H9 (cell line): ENCODE measurements around the gene EPC1. TPM values are rescaled to one million over a fixed set of nuclear protein-coding genes. Genes with fewer than 3 reads are reported as not detected.

ENCODE experiments used
- DNase-seq: peaks from one replicate; pipeline ENCODE4 v3.0.0-alpha.2; 2017
- H2AFZ ChIP-seq: one replicate; pipeline ENCODE4 v1.6.1; 2013; ENCODE audit warnings: mild to moderate bottlenecking, low read length, control low read depth, moderate library complexity
- H2AK5ac ChIP-seq: 2 replicates; pipeline ENCODE4 v1.6.1; 2013; ENCODE audit warnings: low read length, control low read depth, mixed read lengths; ENCODE audit not compliant: insufficient read length
- H2BK120ac ChIP-seq: one replicate; pipeline ENCODE4 v1.6.1; 2013; ENCODE audit warnings: low read depth, mild to moderate bottlenecking, low read length, control low read depth, inconsistent platforms; ENCODE audit not compliant: poor library complexity, severe bottlenecking
- H2BK12ac ChIP-seq: 2 replicates; pipeline ENCODE4 v1.6.1; 2013; ENCODE audit warnings: low read length, control low read depth, mixed read lengths, low read depth; ENCODE audit not compliant: insufficient read length
- H2BK15ac ChIP-seq: 2 replicates; pipeline ENCODE4 v1.6.1; 2013; ENCODE audit warnings: low read depth, low read length, control low read depth
- H2BK20ac ChIP-seq: one replicate; pipeline ENCODE4 v1.6.1; 2013; ENCODE audit warnings: low read depth, mild to moderate bottlenecking, low read length, control low read depth, inconsistent platforms; ENCODE audit not compliant: poor library complexity, severe bottlenecking
- H2BK5ac ChIP-seq: 2 replicates; pipeline ENCODE4 v1.6.1; 2013; ENCODE audit warnings: low read length, control low read depth, mixed read lengths; ENCODE audit not compliant: insufficient read length
- H3K14ac ChIP-seq: 2 replicates; pipeline ENCODE4 v1.6.1; 2013; ENCODE audit warnings: low read length, control low read depth; ENCODE audit not compliant: insufficient read depth
- H3K18ac ChIP-seq: 2 replicates; pipeline ENCODE4 v1.6.1; 2013; ENCODE audit warnings: low read depth, mild to moderate bottlenecking, mixed read lengths, low read length, control low read depth; ENCODE audit not compliant: insufficient read length
- H3K23ac ChIP-seq: 2 replicates; pipeline ENCODE4 v1.6.1; 2013; ENCODE audit warnings: low read length, control low read depth, mixed read lengths, low read depth; ENCODE audit not compliant: insufficient read length
- H3K23me2 ChIP-seq: 2 replicates; pipeline ENCODE4 v1.6.1; 2013; ENCODE audit warnings: low read depth, mild to moderate bottlenecking, mixed read lengths, low read length, control low read depth; ENCODE audit not compliant: insufficient read length, poor library complexity, severe bottlenecking
- H3K27ac ChIP-seq: 2 replicates; pipeline ENCODE4 v1.5.1; 2013; ENCODE audit warnings: low read length, control low read depth, mixed read lengths, low read depth; ENCODE audit not compliant: insufficient read length
- H3K27me3 ChIP-seq: 2 replicates; pipeline ENCODE4 v1.6.1; 2013; ENCODE audit warnings: low read length, control low read depth, inconsistent platforms; ENCODE audit not compliant: insufficient read depth
- H3K4ac ChIP-seq: 2 replicates; pipeline ENCODE4 v1.6.1; 2013; ENCODE audit warnings: low read depth, mild to moderate bottlenecking, control low read depth, inconsistent platforms, low read length, moderate library complexity
- H3K4me1 ChIP-seq: 2 replicates; pipeline ENCODE4 v1.6.1; 2013; ENCODE audit warnings: low read length, control low read depth, inconsistent platforms; ENCODE audit not compliant: insufficient read depth
- H3K4me2 ChIP-seq: 2 replicates; pipeline ENCODE4 v1.6.1; 2013; ENCODE audit warnings: low read length, control low read depth, mixed read lengths; ENCODE audit not compliant: insufficient read length, insufficient read depth
- H3K56ac ChIP-seq: 2 replicates; pipeline ENCODE4 v1.6.1; 2013; ENCODE audit warnings: low read depth, mild to moderate bottlenecking, mixed read lengths, low read length, control low read depth; ENCODE audit not compliant: insufficient read length
- H3K79me1 ChIP-seq: 2 replicates; pipeline ENCODE4 v1.6.1; 2013; ENCODE audit warnings: low read depth, mild to moderate bottlenecking, moderate library complexity, low read length, control low read depth, inconsistent platforms; ENCODE audit not compliant: insufficient read depth, poor library complexity, severe bottlenecking
- H3K79me2 ChIP-seq: 2 replicates; pipeline ENCODE4 v1.6.1; 2013; ENCODE audit warnings: low read length, control low read depth, inconsistent platforms; ENCODE audit not compliant: insufficient read depth
- H3K9ac ChIP-seq: 2 replicates; pipeline ENCODE4 v1.6.1; 2013; ENCODE audit warnings: low read length, control low read depth, mixed read lengths; ENCODE audit not compliant: insufficient read length; ENCODE audit errors: extremely low read depth
- H3K9me3 ChIP-seq: one replicate; pipeline ENCODE4 v1.6.1; 2013; ENCODE audit warnings: low read depth, low read length, inconsistent platforms; ENCODE audit not compliant: control insufficient read depth
- H3T11ph ChIP-seq: one replicate; pipeline ENCODE4 v1.6.1; 2013; ENCODE audit warnings: mild to moderate bottlenecking, low read length, control low read depth, inconsistent platforms
- H4K20me1 ChIP-seq: one replicate; pipeline ENCODE4 v1.6.1; 2013; ENCODE audit not compliant: control insufficient read depth, insufficient read length, insufficient read depth
- H4K5ac ChIP-seq: 2 replicates; pipeline ENCODE4 v1.6.1; 2013; ENCODE audit warnings: low read depth, mild to moderate bottlenecking, mixed read lengths, low read length, control low read depth; ENCODE audit not compliant: insufficient read length
- H4K8ac ChIP-seq: replicated peaks from 2 replicates; pipeline ENCODE4 v1.6.1; 2013; ENCODE audit warnings: low read length, control low read depth, mixed read lengths, low read depth; ENCODE audit not compliant: insufficient read length
- H4K91ac ChIP-seq: 2 replicates; pipeline ENCODE4 v1.6.1; 2013; ENCODE audit warnings: low read depth, mild to moderate bottlenecking, moderate library complexity, mixed read lengths, low read length, control low read depth; ENCODE audit not compliant: insufficient read length
- H3K27ac Mint-ChIP-seq, 3 experiments: 2 replicates in 2 of 3; 3 replicates in 1 of 3; pipeline ENCODE4 v1.8.0; 2020 to 2021; ENCODE audit warnings: mixed read lengths in 3 of 3, mild to moderate bottlenecking in 1 of 3, moderate library complexity in 1 of 3
- H3K27me3 Mint-ChIP-seq: 2 replicates; pipeline ENCODE4 v1.8.0; 2021; ENCODE audit warnings: low read depth, mild to moderate bottlenecking, moderate library complexity, mixed read lengths
- H3K36me3 Mint-ChIP-seq, 3 experiments: 2 replicates in 2 of 3; 3 replicates in 1 of 3; pipeline ENCODE4 v1.8.0; 2020 to 2021; ENCODE audit warnings: low read depth in 3 of 3, mixed read lengths in 3 of 3; ENCODE audit not compliant: insufficient read depth in 1 of 3
- H3K4me1 Mint-ChIP-seq, 2 experiments: 2 replicates each; pipeline ENCODE4 v1.8.0; 2020; ENCODE audit warnings: mixed read lengths in 2 of 2
- H3K4me3 Mint-ChIP-seq, 2 experiments: 2 replicates in 1 of 2; 3 replicates in 1 of 2; pipeline ENCODE4 v1.8.0; 2020 to 2021; ENCODE audit warnings: mild to moderate bottlenecking in 2 of 2, mixed read lengths in 2 of 2, moderate library complexity in 1 of 2
- H3K9me3 Mint-ChIP-seq, 2 experiments: 2 replicates in 1 of 2; 3 replicates in 1 of 2; pipeline ENCODE4 v1.8.0; 2020; ENCODE audit warnings: mild to moderate bottlenecking in 2 of 2, mixed read lengths in 2 of 2, moderate library complexity in 1 of 2
- CTCF ChIP-seq: fragments of 200-600 bp; sonication (generic); conservative IDR thresholded peaks from 3 replicates; pipeline ENCODE4 v1.8.0; 2021; ENCODE audit warnings: antibody characterized with exemption, mild to moderate bottlenecking
- WGBS: extraction: QIAGEN DNeasy Blood & Tissue Kit; methylation state at CpG from one replicate; pipeline ENCODE4 v1.1.7; 2013; ENCODE audit warnings: missing lambda C conversion rate, low lambda C conversion rate, mixed read lengths; ENCODE audit not compliant: insufficient read length; ENCODE audit errors: extremely low coverage; 5-methylcytosine and 5-hydroxymethylcytosine counted together
- total RNA-seq: library from RNA; stranded (reverse); gene quantifications from 2 replicates; pipeline ENCODE4 v1.2.1, GENCODE V29; 2021

The EPC1 gene
- total RNA-seq, 1 experiment from 2014 or later, result 32.5 TPM

- Mint-ChIP-seq H3K4me1 (peaks cover 6 to 12% of the 10 kb centered on the region in 2 experiments), H3K27ac (no peak overlapping the region; a peak in 1 of 7 replicates), H3K27me3 (no peaks in the 10 kb centered on the region), H3K4me3 (no peak overlapping the region), H3K36me3 (no peaks in the 10 kb centered on the region), H3K9me3 (no peaks in the 10 kb centered on the region)
- Histone ChIP-seq H2BK20ac (no peak overlapping the region), H3K14ac (no peak overlapping the region), H3K4me2 (no peak overlapping the region), H3K56ac (no peak overlapping the region), H3K27me3 (no peaks in the 10 kb centered on the region), H4K5ac (no peak overlapping the region), H3K4me1 (peaks cover 2% of the 10 kb centered on the region; the same call in 1 of the 2 replicates), H2AK5ac (no peak overlapping the region), H2BK5ac (no peak overlapping the region), H3K9me3 (no peaks in the 10 kb centered on the region), H3K27ac (no peak overlapping the region), H3K18ac (no peak overlapping the region), H2BK15ac (no peak overlapping the region), H3K9ac (no peak overlapping the region), H4K8ac (no peak overlapping the region), H3T11ph (no peak overlapping the region), H3K23me2 (peaks cover 2% of the 10 kb centered on the region), H2AFZ (no peak overlapping the region), H4K20me1 (no peaks in the 10 kb centered on the region), H3K79me2 (no peaks in the 10 kb centered on the region; the same call in 1 of the 2 replicates), H3K79me1 (no peaks in the 10 kb centered on the region), H4K91ac (no peak overlapping the region), H2BK12ac (no peak overlapping the region), H2BK120ac (no peak overlapping the region), H3K23ac (no peak overlapping the region), H3K4ac (no peak overlapping the region)
- whole genome bisulfite sequencing, result no CpG with 5 or more reads among the region's 3 CpGs
- no peak for TF ChIP-seq CTCF
- no peak for DNase-seq
Observed at GRCh38 chr10:32381165-32381564, 34.2 kb upstream of the EPC1 start.
